WTC11 (cell line): ENCODE results near the gene CIPC. TPM values are rescaled to one million over a fixed set of nuclear protein-coding genes. Genes with fewer than 3 reads are reported as not detected.

Experiments
- CREB1 ChIP-seq: sonication (generic); formaldehyde crosslinking; IDR thresholded peaks from 2 replicates; pipeline ENCODE4 v1.8.0; 2023; ENCODE audit warnings: mild to moderate bottlenecking, missing genetic modification reagents
- FOXJ3 ChIP-seq: sonication (generic); formaldehyde crosslinking; IDR thresholded peaks from 2 replicates; pipeline ENCODE4 v1.9.0; 2021; ENCODE audit warnings: missing genetic modification reagents, mild to moderate bottlenecking, borderline replicate concordance
- IRF2 ChIP-seq: sonication (generic); formaldehyde crosslinking; IDR thresholded peaks from 2 replicates; pipeline ENCODE4 v1.8.0; 2022; ENCODE audit warnings: low read depth, missing genetic modification reagents, borderline replicate concordance
- KAT7 ChIP-seq: sonication (generic); formaldehyde crosslinking; IDR thresholded peaks from 2 replicates; pipeline ENCODE4 v1.8.1; 2023; ENCODE audit warnings: missing genetic modification reagents, mild to moderate bottlenecking, borderline replicate concordance
- NR1H2 ChIP-seq: sonication (generic); formaldehyde crosslinking; IDR thresholded peaks from 2 replicates; pipeline ENCODE4 v1.9.0; 2021; ENCODE audit warnings: mild to moderate bottlenecking, moderate library complexity, missing genetic modification reagents
- PRRX2 ChIP-seq: fragments of 250-450 bp; sonication (Bioruptor Pico); IDR thresholded peaks from 2 replicates; pipeline ENCODE4 v1.8.0; 2021; ENCODE audit warnings: mild to moderate bottlenecking
- RELA ChIP-seq: sonication (generic); formaldehyde crosslinking; IDR thresholded peaks from 2 replicates; pipeline ENCODE4 v1.8.1; 2022; ENCODE audit warnings: missing genetic modification reagents, mild to moderate bottlenecking, borderline replicate concordance
- TEAD1 ChIP-seq: sonication (generic); formaldehyde crosslinking; IDR thresholded peaks from 2 replicates; pipeline ENCODE4 v1.8.0; 2022; ENCODE audit warnings: mild to moderate bottlenecking, missing genetic modification reagents
- TEAD4 ChIP-seq: sonication (generic); formaldehyde crosslinking; IDR thresholded peaks from 2 replicates; pipeline ENCODE4 v1.8.0; 2022; ENCODE audit warnings: mild to moderate bottlenecking, missing genetic modification reagents
- TP53 ChIP-seq: sonication (generic); formaldehyde crosslinking; IDR thresholded peaks from 2 replicates; pipeline ENCODE4 v1.8.1; 2023; ENCODE audit warnings: mild to moderate bottlenecking, missing genetic modification reagents
- ZNF138 ChIP-seq: sonication (generic); formaldehyde crosslinking; conservative IDR thresholded peaks from 2 replicates; pipeline ENCODE4 v1.8.1; 2022; ENCODE audit warnings: mild to moderate bottlenecking, moderate library complexity, missing genetic modification reagents
- ZNF219 ChIP-seq: sonication (generic); formaldehyde crosslinking; IDR thresholded peaks from 2 replicates; pipeline ENCODE4 v1.8.0; 2023; ENCODE audit warnings: missing genetic modification reagents, mild to moderate bottlenecking, borderline replicate concordance
- ZNF263 ChIP-seq: sonication (generic); formaldehyde crosslinking; IDR thresholded peaks from 2 replicates; pipeline ENCODE4 v1.8.1; 2022; ENCODE audit warnings: low read depth, mild to moderate bottlenecking, moderate library complexity, missing genetic modification reagents
- total RNA-seq: library from RNA; stranded (reverse); gene quantifications from 3 replicates; pipeline ENCODE4 v1.2.3, GENCODE V29; 2021
- TF ChIP-seq, protein P1 (sequence below): sonication (generic); formaldehyde crosslinking; IDR thresholded peaks from 2 replicates; pipeline ENCODE4 v1.8.0; 2023; ENCODE audit warnings: missing genetic modification reagents, mild to moderate bottlenecking, borderline replicate concordance
- TF ChIP-seq, protein P2 (sequence below): sonication (generic); formaldehyde crosslinking; IDR thresholded peaks from 2 replicates; pipeline ENCODE4 v1.8.1; 2022; ENCODE audit warnings: mild to moderate bottlenecking, moderate library complexity, missing genetic modification reagents
- TF ChIP-seq, protein P3 (sequence below): sonication (generic); formaldehyde crosslinking; IDR thresholded peaks from 2 replicates; pipeline ENCODE4 v1.8.1; 2023; ENCODE audit warnings: mild to moderate bottlenecking, moderate library complexity, missing genetic modification reagents
- TF ChIP-seq, protein P4 (sequence below): sonication (generic); formaldehyde crosslinking; IDR thresholded peaks from 2 replicates; pipeline ENCODE4 v1.8.0; 2023; ENCODE audit warnings: mild to moderate bottlenecking, missing genetic modification reagents
- TF ChIP-seq, protein P5 (sequence below): sonication (generic); formaldehyde crosslinking; IDR thresholded peaks from 2 replicates; pipeline ENCODE4 v1.8.1; 2023; ENCODE audit warnings: mild to moderate bottlenecking, missing genetic modification reagents, moderate library complexity
- TF ChIP-seq, protein P6 (sequence below): fragments of 250-450 bp; sonication (Bioruptor Pico); IDR thresholded peaks from 2 replicates; pipeline ENCODE4 v1.9.0; 2021; ENCODE audit warnings: mild to moderate bottlenecking, borderline replicate concordance
- TF ChIP-seq, protein P7 (sequence below): fragments of 250-450 bp; sonication (Bioruptor Pico); IDR thresholded peaks from 2 replicates; pipeline ENCODE4 v1.8.0; 2021; ENCODE audit warnings: mild to moderate bottlenecking

Gene CIPC
- total RNA-seq, 1 experiment from 2014 or later: 25.4 TPM

DNA sequence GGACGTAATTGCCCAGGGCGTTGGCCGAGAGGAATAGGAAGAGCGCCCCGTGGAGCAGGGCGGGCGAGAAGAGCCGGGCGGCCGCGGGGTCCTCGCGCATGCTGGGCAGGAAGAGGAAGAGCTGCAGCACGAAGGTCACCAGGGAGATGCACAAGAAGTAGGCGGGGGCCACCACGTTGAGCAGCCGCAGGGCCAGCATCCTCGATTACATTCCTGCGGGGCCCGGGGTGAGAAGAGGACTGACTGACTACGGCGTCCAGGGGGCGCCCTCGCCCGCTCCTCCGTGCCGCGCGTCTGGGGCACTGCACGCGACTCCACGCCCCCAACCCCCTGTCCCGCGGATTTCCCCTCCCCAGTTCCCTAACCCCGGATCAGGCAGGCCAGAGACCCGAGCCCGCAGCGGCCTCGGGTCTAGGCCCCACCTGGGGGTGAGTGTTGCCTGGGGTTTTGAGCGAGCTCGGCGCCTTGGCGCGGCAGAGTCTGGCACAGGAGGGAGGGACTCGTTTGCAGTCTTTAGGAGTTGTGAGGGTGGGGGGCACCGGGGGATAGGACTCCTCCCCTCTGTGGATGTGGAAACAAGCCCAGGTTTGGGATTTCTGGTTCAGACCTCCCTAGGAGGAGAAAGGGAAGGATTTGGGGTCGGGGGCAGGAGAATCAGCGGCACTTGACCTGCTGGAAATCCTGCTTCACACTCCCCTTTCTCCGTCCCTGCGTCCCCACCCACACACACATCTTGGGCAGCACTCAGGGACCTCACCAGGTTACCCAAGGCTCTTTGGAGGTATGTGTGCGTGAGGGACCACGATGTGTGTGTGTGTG, 41.7 kb downstream of the CIPC start (continued):
- TF ChIP-seq, protein P1, sequence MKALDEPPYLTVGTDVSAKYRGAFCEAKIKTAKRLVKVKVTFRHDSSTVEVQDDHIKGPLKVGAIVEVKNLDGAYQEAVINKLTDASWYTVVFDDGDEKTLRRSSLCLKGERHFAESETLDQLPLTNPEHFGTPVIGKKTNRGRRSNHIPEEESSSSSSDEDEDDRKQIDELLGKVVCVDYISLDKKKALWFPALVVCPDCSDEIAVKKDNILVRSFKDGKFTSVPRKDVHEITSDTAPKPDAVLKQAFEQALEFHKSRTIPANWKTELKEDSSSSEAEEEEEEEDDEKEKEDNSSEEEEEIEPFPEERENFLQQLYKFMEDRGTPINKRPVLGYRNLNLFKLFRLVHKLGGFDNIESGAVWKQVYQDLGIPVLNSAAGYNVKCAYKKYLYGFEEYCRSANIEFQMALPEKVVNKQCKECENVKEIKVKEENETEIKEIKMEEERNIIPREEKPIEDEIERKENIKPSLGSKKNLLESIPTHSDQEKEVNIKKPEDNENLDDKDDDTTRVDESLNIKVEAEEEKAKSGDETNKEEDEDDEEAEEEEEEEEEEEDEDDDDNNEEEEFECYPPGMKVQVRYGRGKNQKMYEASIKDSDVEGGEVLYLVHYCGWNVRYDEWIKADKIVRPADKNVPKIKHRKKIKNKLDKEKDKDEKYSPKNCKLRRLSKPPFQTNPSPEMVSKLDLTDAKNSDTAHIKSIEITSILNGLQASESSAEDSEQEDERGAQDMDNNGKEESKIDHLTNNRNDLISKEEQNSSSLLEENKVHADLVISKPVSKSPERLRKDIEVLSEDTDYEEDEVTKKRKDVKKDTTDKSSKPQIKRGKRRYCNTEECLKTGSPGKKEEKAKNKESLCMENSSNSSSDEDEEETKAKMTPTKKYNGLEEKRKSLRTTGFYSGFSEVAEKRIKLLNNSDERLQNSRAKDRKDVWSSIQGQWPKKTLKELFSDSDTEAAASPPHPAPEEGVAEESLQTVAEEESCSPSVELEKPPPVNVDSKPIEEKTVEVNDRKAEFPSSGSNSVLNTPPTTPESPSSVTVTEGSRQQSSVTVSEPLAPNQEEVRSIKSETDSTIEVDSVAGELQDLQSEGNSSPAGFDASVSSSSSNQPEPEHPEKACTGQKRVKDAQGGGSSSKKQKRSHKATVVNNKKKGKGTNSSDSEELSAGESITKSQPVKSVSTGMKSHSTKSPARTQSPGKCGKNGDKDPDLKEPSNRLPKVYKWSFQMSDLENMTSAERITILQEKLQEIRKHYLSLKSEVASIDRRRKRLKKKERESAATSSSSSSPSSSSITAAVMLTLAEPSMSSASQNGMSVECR (CRISPR knock-in tag): no peak
- no peak for TF ChIP-seq PRRX2 (CRISPR knock-in tag)
- no peak for TF ChIP-seq NR1H2
- TF ChIP-seq, protein P2, sequence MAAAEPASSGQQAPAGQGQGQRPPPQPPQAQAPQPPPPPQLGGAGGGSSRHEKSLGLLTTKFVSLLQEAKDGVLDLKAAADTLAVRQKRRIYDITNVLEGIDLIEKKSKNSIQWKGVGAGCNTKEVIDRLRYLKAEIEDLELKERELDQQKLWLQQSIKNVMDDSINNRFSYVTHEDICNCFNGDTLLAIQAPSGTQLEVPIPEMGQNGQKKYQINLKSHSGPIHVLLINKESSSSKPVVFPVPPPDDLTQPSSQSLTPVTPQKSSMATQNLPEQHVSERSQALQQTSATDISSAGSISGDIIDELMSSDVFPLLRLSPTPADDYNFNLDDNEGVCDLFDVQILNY: 0 out of 2 replicates have a peak, but pooled peaks have one; percentile 23
- TF ChIP-seq, protein P3, sequence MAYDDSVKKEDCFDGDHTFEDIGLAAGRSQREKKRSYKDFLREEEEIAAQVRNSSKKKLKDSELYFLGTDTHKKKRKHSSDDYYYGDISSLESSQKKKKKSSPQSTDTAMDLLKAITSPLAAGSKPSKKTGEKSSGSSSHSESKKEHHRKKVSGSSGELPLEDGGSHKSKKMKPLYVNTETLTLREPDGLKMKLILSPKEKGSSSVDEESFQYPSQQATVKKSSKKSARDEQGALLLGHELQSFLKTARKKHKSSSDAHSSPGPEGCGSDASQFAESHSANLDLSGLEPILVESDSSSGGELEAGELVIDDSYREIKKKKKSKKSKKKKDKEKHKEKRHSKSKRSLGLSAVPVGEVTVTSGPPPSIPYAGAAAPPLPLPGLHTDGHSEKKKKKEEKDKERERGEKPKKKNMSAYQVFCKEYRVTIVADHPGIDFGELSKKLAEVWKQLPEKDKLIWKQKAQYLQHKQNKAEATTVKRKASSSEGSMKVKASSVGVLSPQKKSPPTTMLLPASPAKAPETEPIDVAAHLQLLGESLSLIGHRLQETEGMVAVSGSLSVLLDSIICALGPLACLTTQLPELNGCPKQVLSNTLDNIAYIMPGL (CRISPR knock-in tag): peak; percentile 88; the same call in 1 of the 2 replicates
- TF ChIP-seq, protein P4, sequence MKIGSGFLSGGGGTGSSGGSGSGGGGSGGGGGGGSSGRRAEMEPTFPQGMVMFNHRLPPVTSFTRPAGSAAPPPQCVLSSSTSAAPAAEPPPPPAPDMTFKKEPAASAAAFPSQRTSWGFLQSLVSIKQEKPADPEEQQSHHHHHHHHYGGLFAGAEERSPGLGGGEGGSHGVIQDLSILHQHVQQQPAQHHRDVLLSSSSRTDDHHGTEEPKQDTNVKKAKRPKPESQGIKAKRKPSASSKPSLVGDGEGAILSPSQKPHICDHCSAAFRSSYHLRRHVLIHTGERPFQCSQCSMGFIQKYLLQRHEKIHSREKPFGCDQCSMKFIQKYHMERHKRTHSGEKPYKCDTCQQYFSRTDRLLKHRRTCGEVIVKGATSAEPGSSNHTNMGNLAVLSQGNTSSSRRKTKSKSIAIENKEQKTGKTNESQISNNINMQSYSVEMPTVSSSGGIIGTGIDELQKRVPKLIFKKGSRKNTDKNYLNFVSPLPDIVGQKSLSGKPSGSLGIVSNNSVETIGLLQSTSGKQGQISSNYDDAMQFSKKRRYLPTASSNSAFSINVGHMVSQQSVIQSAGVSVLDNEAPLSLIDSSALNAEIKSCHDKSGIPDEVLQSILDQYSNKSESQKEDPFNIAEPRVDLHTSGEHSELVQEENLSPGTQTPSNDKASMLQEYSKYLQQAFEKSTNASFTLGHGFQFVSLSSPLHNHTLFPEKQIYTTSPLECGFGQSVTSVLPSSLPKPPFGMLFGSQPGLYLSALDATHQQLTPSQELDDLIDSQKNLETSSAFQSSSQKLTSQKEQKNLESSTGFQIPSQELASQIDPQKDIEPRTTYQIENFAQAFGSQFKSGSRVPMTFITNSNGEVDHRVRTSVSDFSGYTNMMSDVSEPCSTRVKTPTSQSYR: 0 out of 2 replicates have a peak, but pooled peaks have one; percentile 34
- TF ChIP-seq ZNF263: no peak
- no peak for TF ChIP-seq ZNF219 (CRISPR knock-in tag)
- TF ChIP-seq IRF2 (CRISPR knock-in tag): no peak
- TF ChIP-seq CREB1 (CRISPR knock-in tag): 0 out of 2 replicates have a peak, but pooled peaks have one; percentile 46
- TF ChIP-seq FOXJ3 (CRISPR knock-in tag): no peak
- TF ChIP-seq TEAD1 (CRISPR knock-in tag): no peak
- 0 out of 2 replicates have a peak, but pooled peaks have one; percentile 58 for TF ChIP-seq RELA
- no peak for TF ChIP-seq KAT7 (CRISPR knock-in tag)
- 0 out of 2 replicates have a peak, but pooled peaks have one; percentile 31 for TF ChIP-seq TP53 (CRISPR knock-in tag)
- TF ChIP-seq TEAD4 (CRISPR knock-in tag): no peak
- TF ChIP-seq, protein P5, sequence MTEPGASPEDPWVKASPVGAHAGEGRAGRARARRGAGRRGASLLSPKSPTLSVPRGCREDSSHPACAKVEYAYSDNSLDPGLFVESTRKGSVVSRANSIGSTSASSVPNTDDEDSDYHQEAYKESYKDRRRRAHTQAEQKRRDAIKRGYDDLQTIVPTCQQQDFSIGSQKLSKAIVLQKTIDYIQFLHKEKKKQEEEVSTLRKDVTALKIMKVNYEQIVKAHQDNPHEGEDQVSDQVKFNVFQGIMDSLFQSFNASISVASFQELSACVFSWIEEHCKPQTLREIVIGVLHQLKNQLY (CRISPR knock-in tag): no peak
- TF ChIP-seq, protein P6, sequence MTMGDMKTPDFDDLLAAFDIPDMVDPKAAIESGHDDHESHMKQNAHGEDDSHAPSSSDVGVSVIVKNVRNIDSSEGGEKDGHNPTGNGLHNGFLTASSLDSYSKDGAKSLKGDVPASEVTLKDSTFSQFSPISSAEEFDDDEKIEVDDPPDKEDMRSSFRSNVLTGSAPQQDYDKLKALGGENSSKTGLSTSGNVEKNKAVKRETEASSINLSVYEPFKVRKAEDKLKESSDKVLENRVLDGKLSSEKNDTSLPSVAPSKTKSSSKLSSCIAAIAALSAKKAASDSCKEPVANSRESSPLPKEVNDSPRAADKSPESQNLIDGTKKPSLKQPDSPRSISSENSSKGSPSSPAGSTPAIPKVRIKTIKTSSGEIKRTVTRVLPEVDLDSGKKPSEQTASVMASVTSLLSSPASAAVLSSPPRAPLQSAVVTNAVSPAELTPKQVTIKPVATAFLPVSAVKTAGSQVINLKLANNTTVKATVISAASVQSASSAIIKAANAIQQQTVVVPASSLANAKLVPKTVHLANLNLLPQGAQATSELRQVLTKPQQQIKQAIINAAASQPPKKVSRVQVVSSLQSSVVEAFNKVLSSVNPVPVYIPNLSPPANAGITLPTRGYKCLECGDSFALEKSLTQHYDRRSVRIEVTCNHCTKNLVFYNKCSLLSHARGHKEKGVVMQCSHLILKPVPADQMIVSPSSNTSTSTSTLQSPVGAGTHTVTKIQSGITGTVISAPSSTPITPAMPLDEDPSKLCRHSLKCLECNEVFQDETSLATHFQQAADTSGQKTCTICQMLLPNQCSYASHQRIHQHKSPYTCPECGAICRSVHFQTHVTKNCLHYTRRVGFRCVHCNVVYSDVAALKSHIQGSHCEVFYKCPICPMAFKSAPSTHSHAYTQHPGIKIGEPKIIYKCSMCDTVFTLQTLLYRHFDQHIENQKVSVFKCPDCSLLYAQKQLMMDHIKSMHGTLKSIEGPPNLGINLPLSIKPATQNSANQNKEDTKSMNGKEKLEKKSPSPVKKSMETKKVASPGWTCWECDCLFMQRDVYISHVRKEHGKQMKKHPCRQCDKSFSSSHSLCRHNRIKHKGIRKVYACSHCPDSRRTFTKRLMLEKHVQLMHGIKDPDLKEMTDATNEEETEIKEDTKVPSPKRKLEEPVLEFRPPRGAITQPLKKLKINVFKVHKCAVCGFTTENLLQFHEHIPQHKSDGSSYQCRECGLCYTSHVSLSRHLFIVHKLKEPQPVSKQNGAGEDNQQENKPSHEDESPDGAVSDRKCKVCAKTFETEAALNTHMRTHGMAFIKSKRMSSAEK (CRISPR knock-in tag): no peak
- TF ChIP-seq ZNF138 (CRISPR knock-in tag): no peak
- TF ChIP-seq, protein P7, sequence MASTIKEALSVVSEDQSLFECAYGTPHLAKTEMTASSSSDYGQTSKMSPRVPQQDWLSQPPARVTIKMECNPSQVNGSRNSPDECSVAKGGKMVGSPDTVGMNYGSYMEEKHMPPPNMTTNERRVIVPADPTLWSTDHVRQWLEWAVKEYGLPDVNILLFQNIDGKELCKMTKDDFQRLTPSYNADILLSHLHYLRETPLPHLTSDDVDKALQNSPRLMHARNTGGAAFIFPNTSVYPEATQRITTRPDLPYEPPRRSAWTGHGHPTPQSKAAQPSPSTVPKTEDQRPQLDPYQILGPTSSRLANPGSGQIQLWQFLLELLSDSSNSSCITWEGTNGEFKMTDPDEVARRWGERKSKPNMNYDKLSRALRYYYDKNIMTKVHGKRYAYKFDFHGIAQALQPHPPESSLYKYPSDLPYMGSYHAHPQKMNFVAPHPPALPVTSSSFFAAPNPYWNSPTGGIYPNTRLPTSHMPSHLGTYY: no peak
